ENCODE results near the gene KCNN1.
"Not testable (repeated sequence)": the region's sequence is repeated elsewhere in the genome, so short reads cannot be mapped to it uniquely, and the experiment has no call there.

The KCNN1 gene

DNA sequence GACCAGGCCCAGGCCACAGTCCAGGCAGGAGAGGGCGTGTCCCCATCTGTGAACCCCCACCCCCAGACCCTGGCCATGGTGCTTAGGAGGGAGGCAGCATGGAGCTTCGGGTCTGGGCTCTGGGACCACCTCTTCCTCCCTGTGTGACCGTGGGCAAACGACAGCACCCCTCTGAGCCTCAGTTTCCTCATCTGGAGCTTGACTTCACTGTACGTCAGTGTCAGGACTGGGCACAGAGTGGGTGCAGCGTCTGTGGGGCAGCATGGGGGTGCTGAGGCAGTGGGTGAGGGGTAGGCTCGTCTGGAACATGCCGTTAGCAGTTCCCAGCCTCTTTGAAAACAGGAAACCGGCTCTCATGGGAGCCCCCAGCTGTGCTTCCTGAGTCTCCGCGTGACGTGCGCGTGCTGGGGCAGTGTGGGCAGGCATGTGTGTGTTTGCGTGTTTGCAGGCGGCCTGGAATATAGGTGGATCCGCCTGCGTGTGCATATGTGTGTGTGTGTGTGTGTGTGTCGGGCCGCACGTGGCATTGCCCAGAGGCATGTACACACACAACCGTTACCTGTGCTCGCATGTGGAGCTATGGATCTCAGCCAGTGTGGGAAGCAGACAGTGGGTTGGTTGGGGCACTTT, 56.8 kb downstream of the KCNN1 start:
- H3K27ac ChIP-seq = peak overlapping the region; percentile 69
- H3K4me3 ChIP-seq (ENCODE audit: low read depth, low read length) = no peak overlapping the region
- no peaks in the 10 kb centered on the region for H3K27me3 ChIP-seq (replicated peaks)
- in situ Hi-C loops (cut with HindIII; ENCODE audit: low pct_ligation_motif_present, low sequenced_read_pairs) = no loop called here
- TF ChIP-seq, protein P1, sequence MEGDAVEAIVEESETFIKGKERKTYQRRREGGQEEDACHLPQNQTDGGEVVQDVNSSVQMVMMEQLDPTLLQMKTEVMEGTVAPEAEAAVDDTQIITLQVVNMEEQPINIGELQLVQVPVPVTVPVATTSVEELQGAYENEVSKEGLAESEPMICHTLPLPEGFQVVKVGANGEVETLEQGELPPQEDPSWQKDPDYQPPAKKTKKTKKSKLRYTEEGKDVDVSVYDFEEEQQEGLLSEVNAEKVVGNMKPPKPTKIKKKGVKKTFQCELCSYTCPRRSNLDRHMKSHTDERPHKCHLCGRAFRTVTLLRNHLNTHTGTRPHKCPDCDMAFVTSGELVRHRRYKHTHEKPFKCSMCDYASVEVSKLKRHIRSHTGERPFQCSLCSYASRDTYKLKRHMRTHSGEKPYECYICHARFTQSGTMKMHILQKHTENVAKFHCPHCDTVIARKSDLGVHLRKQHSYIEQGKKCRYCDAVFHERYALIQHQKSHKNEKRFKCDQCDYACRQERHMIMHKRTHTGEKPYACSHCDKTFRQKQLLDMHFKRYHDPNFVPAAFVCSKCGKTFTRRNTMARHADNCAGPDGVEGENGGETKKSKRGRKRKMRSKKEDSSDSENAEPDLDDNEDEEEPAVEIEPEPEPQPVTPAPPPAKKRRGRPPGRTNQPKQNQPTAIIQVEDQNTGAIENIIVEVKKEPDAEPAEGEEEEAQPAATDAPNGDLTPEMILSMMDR (IDR thresholded peaks at IDR 0.05; ENCODE audit: low read depth, low read length, missing control alignments) = no peak
- peak; percentile 87 for DNase-seq
- H3K36me3 ChIP-seq (replicated peaks) = no peaks in the 10 kb centered on the region

DNA sequence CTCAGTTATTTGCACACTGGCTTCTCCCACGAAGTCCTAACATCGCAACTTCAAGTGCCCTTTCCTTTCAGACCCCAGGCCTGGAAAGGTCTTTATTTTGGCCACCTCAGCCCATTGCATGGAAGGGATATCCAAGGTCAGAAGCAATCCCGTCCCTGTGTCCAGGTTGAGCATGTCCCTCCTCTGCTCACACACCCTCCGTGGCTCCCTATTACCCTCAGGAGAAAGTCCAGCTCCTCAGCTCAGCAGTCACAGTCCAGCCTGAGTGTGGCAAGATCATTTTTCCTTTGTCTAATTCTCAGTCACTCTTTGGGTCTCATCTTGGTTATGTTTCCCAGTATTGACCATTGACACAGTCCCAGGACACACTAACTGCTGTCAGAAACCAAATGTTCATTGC, 60.2 kb downstream of the KCNN1 start:
- no peaks in the 10 kb centered on the region for H3K36me3 ChIP-seq (replicated peaks)
- no peaks in the 10 kb centered on the region for H3K27me3 ChIP-seq (replicated peaks)
- H3K4me3 ChIP-seq (ENCODE audit: low read depth, low read length) = no peak overlapping the region
- no peak for DNase-seq
- TF ChIP-seq, protein P1 (IDR thresholded peaks at IDR 0.05; ENCODE audit: low read depth, low read length, missing control alignments) = no peak
- H3K27ac ChIP-seq = no peak overlapping the region
- in situ Hi-C loops (cut with HindIII; ENCODE audit: low pct_ligation_motif_present, low sequenced_read_pairs) = no loop called here

GRCh38 chr19:18029617-18030338, 62.9 kb downstream of the KCNN1 start:
- TF ChIP-seq, protein P1 (IDR thresholded peaks at IDR 0.05; ENCODE audit: low read depth, low read length, missing control alignments) = no peak
- H3K4me3 ChIP-seq (ENCODE audit: low read depth, low read length) = no peak overlapping the region
- no peak overlapping the region for H3K27ac ChIP-seq
- no peak for DNase-seq
- no peaks in the 10 kb centered on the region for H3K27me3 ChIP-seq (replicated peaks)
- in situ Hi-C loops (cut with HindIII; ENCODE audit: low pct_ligation_motif_present, low sequenced_read_pairs) = no loop called here
- no peaks in the 10 kb centered on the region for H3K36me3 ChIP-seq (replicated peaks)

- H3K4me3 ChIP-seq (ENCODE audit: low read depth, low read length); H3K36me3 ChIP-seq (replicated peaks); H3K27me3 ChIP-seq (replicated peaks); DNase-seq; H3K27ac ChIP-seq; in situ Hi-C loops (cut with HindIII; ENCODE audit: low pct_ligation_motif_present, low sequenced_read_pairs): not testable (repeated sequence)
Measured at GRCh38 chr19:18031401-18031800, 64.5 kb downstream of the KCNN1 start.

DNA sequence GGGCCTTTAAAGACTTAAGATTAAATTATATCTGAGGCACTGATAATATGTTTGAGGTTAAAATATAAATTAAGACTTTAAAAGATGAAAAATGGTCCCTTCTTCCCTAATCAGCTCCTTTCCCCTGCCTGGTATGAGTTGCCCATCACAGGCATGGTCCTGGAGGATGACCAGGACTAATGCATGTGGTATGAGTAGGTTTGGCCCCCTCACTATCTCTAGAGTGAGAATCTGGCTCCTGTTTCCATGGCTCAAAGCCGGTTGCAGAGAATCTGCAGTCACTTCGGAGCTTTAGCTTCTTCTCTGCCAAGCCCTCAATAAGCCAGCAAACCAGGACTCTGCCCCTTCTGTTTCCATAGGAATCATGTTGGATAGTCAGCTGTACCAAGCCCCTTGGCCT, 65.2 kb downstream of the KCNN1 start:
- H3K27ac ChIP-seq; DNase-seq; in situ Hi-C loops (cut with HindIII; ENCODE audit: low pct_ligation_motif_present, low sequenced_read_pairs); H3K4me3 ChIP-seq (ENCODE audit: low read depth, low read length); H3K36me3 ChIP-seq (replicated peaks); H3K27me3 ChIP-seq (replicated peaks): not testable (repeated sequence)

DNA sequence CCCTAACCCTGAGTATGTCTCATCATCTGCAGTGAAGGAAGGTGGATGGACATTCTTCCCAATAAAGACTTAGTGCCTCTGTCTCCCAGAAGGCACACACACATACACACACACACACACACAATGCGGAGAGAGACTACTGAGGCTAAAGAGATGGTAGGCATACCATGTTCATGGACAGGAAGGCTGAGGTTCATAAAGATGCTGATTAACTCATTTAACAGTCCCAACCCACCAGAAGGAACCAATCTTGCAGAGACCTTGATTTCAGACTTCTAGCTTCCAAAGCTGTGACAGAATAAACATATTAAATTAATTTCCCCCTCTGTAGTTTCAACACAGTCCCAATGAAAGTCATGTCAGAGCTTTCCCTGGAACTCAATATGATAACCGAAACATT, 74.1 kb downstream of the KCNN1 start:
- H3K36me3 ChIP-seq (replicated peaks) = no peaks in the 10 kb centered on the region
- TF ChIP-seq, protein P1 (IDR thresholded peaks at IDR 0.05; ENCODE audit: low read depth, low read length, missing control alignments) = no peak
- H3K27ac ChIP-seq = no peak overlapping the region
- H3K27me3 ChIP-seq (replicated peaks) = no peaks in the 10 kb centered on the region
- H3K4me3 ChIP-seq (ENCODE audit: low read depth, low read length) = no peak overlapping the region
- in situ Hi-C loops (cut with HindIII; ENCODE audit: low pct_ligation_motif_present, low sequenced_read_pairs) = no loop called here
- DNase-seq = no peak

GRCh38 chr19:18043676-18044075, 76.8 kb downstream of the KCNN1 start:
- Histone ChIP-seq H3K4me3 (ENCODE audit: low read depth, low read length) (no peak overlapping the region), H3K27ac (no peak overlapping the region), H3K36me3 (replicated peaks) (no peaks in the 10 kb centered on the region), H3K27me3 (replicated peaks) (no peaks in the 10 kb centered on the region)
- TF ChIP-seq, protein P1 (IDR thresholded peaks at IDR 0.05; ENCODE audit: low read depth, low read length, missing control alignments) = no peak
- DNase-seq = no peak
- in situ Hi-C loops (cut with HindIII; ENCODE audit: low pct_ligation_motif_present, low sequenced_read_pairs) = no loop called here
